Activated CD8-positive, alpha-beta T cell treated with anti-CD3 and anti-CD28 coated beads for 36 hours (primary cell): ENCODE results near the gene CARS1. TPM values are rescaled to one million over a fixed set of nuclear protein-coding genes. Genes with fewer than 3 reads are reported as not detected.

ENCODE experiments used
- ATAC-seq: fragments of 200-7000 bp; cut with Tn5 transposase; one replicate; pipeline ENCODE4 v1.10.0; 2021; ENCODE audit warnings: mild to moderate bottlenecking, moderate library complexity
- CTCF ChIA-PET: fragments of 350-600 bp; sonication (Branson Sonifier 250); formaldehyde crosslinking; loops from one replicate; lab custom pipeline; 2021; ENCODE audit warnings: antibody characterized with exemption; lab: Charles Lee
- POLR2A ChIA-PET: fragments of 350-600 bp; sonication (Branson Sonifier 250); formaldehyde crosslinking; loops from one replicate; lab custom pipeline; 2021; ENCODE audit warnings: antibody characterized with exemption; lab: Charles Lee
- DNase-seq: peaks from one replicate; pipeline ENCODE4 v3.0.0-alpha.2; 2020
- H3K27ac Mint-ChIP-seq: one replicate; pipeline ENCODE4 v1.8.0; 2021; ENCODE audit warnings: mild to moderate bottlenecking, mixed read lengths
- H3K27me3 Mint-ChIP-seq: one replicate; pipeline ENCODE4 v1.8.0; 2021; ENCODE audit warnings: mixed read lengths
- H3K36me3 Mint-ChIP-seq: one replicate; pipeline ENCODE4 v1.8.0; 2021; ENCODE audit warnings: low read depth, mixed read lengths
- H3K4me1 Mint-ChIP-seq: one replicate; pipeline ENCODE4 v1.8.0; 2021; ENCODE audit warnings: low read depth, mixed read lengths
- H3K4me3 Mint-ChIP-seq: one replicate; pipeline ENCODE4 v1.8.0; 2021; ENCODE audit warnings: mild to moderate bottlenecking, moderate library complexity, mixed read lengths
- H3K9me3 Mint-ChIP-seq: one replicate; pipeline ENCODE4 v1.8.0; 2021; ENCODE audit warnings: mixed read lengths
- CTCF ChIP-seq: fragments of 200-600 bp; IDR thresholded peaks from one replicate; pipeline ENCODE4 v1.8.0; 2022; ENCODE audit warnings: antibody characterized with exemption, mild to moderate bottlenecking
- intact Hi-C: fragments of 100-400 bp; cut with micrococcal nuclease; formaldehyde crosslinking; loops from one replicate; pipeline ENCODE4 v1.10.0; 2022
- total RNA-seq, 2 experiments: library from RNA; stranded (reverse); gene quantifications; one replicate each; pipeline ENCODE4 v1.2.3, GENCODE V29; 2021

CARS1 gene
- total RNA-seq, 2 experiments from 2014 or later, result 82.7 to 88.2 TPM

- no peak overlapping the region for H3K4me3 Mint-ChIP-seq
- no peaks in the 10 kb centered on the region for H3K9me3 Mint-ChIP-seq
- ATAC-seq (peak; percentile 96), DNase-seq (peak; percentile 79)
- intact Hi-C loops, result no loop called here
- TF ChIP-seq CTCF, result peak; percentile 93
- CTCF ChIA-PET, result interaction anchor here (0.6 to 5.3 kb wide), 39 partner anchors 8 to 560 kb away, joined by 3 to 49 read pairs (median 5); partner anchors contain the start of genes CARS1 and PHLDA2
- H3K27me3 Mint-ChIP-seq, result no peaks in the 10 kb centered on the region
- POLR2A ChIA-PET, result interaction anchor here (1.2 kb wide), 1 partner anchor 113 kb away, joined by 4 read pairs; no protein-coding TSS in a partner anchor
- no peaks in the 10 kb centered on the region for H3K36me3 Mint-ChIP-seq
- no peak overlapping the region for H3K27ac Mint-ChIP-seq
- no peaks in the 10 kb centered on the region for H3K4me1 Mint-ChIP-seq
These were observed 34.8 kb upstream of the CARS1 start for GRCh38 chr11:3091846-3092602.

- no peak for TF ChIP-seq CTCF
- ATAC-seq, result no peak
- ChIA-PET CTCF (interaction anchor here (0.7 to 5.3 kb wide), 41 partner anchors 9 to 559 kb away, joined by 3 to 49 read pairs (median 5); partner anchors contain the start of genes CARS1 and PHLDA2), POLR2A (interaction anchor here (1.2 to 1.9 kb wide), 2 partner anchors 10 to 112 kb away, joined by 4 to 8 read pairs; no protein-coding TSS in a partner anchor)
- Mint-ChIP-seq H3K36me3 (no peaks in the 10 kb centered on the region), H3K27me3 (no peaks in the 10 kb centered on the region), H3K4me3 (no peak overlapping the region), H3K9me3 (no peaks in the 10 kb centered on the region), H3K27ac (no peak overlapping the region), H3K4me1 (no peaks in the 10 kb centered on the region)
- intact Hi-C loops, result no loop called here
- no peak for DNase-seq
These were observed 34.0 kb upstream of the CARS1 start for GRCh38 chr11:3091081-3091845.

- DNase-seq (no peak), ATAC-seq (no peak)
- H3K9me3 Mint-ChIP-seq, result no peaks in the 10 kb centered on the region
- H3K4me1 Mint-ChIP-seq, result no peaks in the 10 kb centered on the region
- CTCF ChIA-PET, result interaction anchor here (0.9 to 5.3 kb wide), 19 partner anchors 12 to 558 kb away, joined by 3 to 49 read pairs (median 9); partner anchors contain the start of gene CARS1
- H3K27ac Mint-ChIP-seq, result no peak overlapping the region
- POLR2A ChIA-PET, result interaction anchor here (0.6 to 1.9 kb wide), 3 partner anchors 9 to 316 kb away, joined by 3 to 8 read pairs (median 3); no protein-coding TSS in a partner anchor
- no peaks in the 10 kb centered on the region for H3K36me3 Mint-ChIP-seq
- intact Hi-C loops, result no loop called here
- TF ChIP-seq CTCF, result no peak
- no peaks in the 10 kb centered on the region for H3K27me3 Mint-ChIP-seq
- H3K4me3 Mint-ChIP-seq, result no peak overlapping the region
These were observed 33.1 kb upstream of the CARS1 start for GRCh38 chr11:3090096-3090901.

- H3K27me3 Mint-ChIP-seq, result no peaks in the 10 kb centered on the region
- H3K36me3 Mint-ChIP-seq, result no peaks in the 10 kb centered on the region
- H3K4me3 Mint-ChIP-seq, result no peak overlapping the region
- CTCF ChIA-PET, result interaction anchor here (0.9 to 5.3 kb wide), 5 partner anchors 33 to 557 kb away, joined by 3 to 49 read pairs (median 11); partner anchors contain the start of gene CARS1
- POLR2A ChIA-PET, result interaction anchor here (0.6 to 1.9 kb wide), 6 partner anchors 8 to 616 kb away, joined by 3 to 8 read pairs (median 3); no protein-coding TSS in a partner anchor
- H3K9me3 Mint-ChIP-seq, result no peaks in the 10 kb centered on the region
- no peak for DNase-seq
- no peak for ATAC-seq
- H3K4me1 Mint-ChIP-seq, result no peaks in the 10 kb centered on the region
- no peak for TF ChIP-seq CTCF
- H3K27ac Mint-ChIP-seq, result no peak overlapping the region
- intact Hi-C loops, result no loop called here
These were observed 32.2 kb upstream of the CARS1 start for GRCh38 chr11:3089236-3090061.
